HL-60 (cell line): ENCODE results near the gene HOXB8.

Experiments used
- DNase-seq, 2 experiments: peaks; one replicate each; pipeline ENCODE4 v3.0.0-alpha.2; 2010 to 2020; ENCODE audit warnings: low read depth in 1 of 2, low spot score in 1 of 2
- H3K27ac ChIP-seq: fragments of 250-450 bp; sonication (Bioruptor Pico); replicated peaks from 2 replicates; pipeline ENCODE4 v1.5.1; 2020; ENCODE audit warnings: mild to moderate bottlenecking, moderate library complexity
- H3K27me3 ChIP-seq: fragments of 250-450 bp; sonication (Bioruptor Pico); 2 replicates; pipeline ENCODE4 v1.5.1; 2021; ENCODE audit warnings: mild to moderate bottlenecking, moderate library complexity; ENCODE audit not compliant: insufficient read depth, poor library complexity, severe bottlenecking
- H3K4me3 ChIP-seq: replicated peaks from 2 replicates; pipeline ENCODE4 v1.5.1; 2011; ENCODE audit warnings: mild to moderate bottlenecking, control low read depth, low read length; ENCODE audit not compliant: insufficient read depth
- CTCF ChIP-seq: IDR thresholded peaks from one replicate; pipeline ENCODE4 v1.5.1; 2011; ENCODE audit warnings: low read length, control low read depth, inconsistent platforms; ENCODE audit not compliant: insufficient read depth
- GABPA ChIP-seq: IDR thresholded peaks from 2 replicates; pipeline ENCODE4 v1.6.1; 2012; ENCODE audit warnings: low read depth
- POLR2AphosphoS5 ChIP-seq: IDR thresholded peaks from 2 replicates; pipeline ENCODE4 v1.6.1; 2012; ENCODE audit warnings: low read depth
- SPI1 ChIP-seq: IDR thresholded peaks from 2 replicates; pipeline ENCODE4 v1.6.1; 2012; ENCODE audit warnings: low read depth, mild to moderate bottlenecking, borderline replicate concordance
- microRNA-seq: library from miRNA; unstranded; fragments of <30 nt; microRNA quantifications from one replicate; pipeline ENCODE4, GENCODE V29; 2018
- TF ChIP-seq, protein P1 (sequence below): IDR thresholded peaks from 2 replicates; pipeline ENCODE4 v1.6.1; 2012; ENCODE audit warnings: low read depth; ENCODE audit not compliant: insufficient replicate concordance

HOXB8 gene

GRCh38 chr17:48562934-48563333 is 52.2 kb downstream of the HOXB8 start:
- Histone ChIP-seq H3K27ac (no peak overlapping the region), H3K27me3 (peaks cover 34% of the 10 kb centered on the region), H3K4me3 (no peak overlapping the region)
- no peak for DNase-seq
- TF ChIP-seq, protein P1, sequence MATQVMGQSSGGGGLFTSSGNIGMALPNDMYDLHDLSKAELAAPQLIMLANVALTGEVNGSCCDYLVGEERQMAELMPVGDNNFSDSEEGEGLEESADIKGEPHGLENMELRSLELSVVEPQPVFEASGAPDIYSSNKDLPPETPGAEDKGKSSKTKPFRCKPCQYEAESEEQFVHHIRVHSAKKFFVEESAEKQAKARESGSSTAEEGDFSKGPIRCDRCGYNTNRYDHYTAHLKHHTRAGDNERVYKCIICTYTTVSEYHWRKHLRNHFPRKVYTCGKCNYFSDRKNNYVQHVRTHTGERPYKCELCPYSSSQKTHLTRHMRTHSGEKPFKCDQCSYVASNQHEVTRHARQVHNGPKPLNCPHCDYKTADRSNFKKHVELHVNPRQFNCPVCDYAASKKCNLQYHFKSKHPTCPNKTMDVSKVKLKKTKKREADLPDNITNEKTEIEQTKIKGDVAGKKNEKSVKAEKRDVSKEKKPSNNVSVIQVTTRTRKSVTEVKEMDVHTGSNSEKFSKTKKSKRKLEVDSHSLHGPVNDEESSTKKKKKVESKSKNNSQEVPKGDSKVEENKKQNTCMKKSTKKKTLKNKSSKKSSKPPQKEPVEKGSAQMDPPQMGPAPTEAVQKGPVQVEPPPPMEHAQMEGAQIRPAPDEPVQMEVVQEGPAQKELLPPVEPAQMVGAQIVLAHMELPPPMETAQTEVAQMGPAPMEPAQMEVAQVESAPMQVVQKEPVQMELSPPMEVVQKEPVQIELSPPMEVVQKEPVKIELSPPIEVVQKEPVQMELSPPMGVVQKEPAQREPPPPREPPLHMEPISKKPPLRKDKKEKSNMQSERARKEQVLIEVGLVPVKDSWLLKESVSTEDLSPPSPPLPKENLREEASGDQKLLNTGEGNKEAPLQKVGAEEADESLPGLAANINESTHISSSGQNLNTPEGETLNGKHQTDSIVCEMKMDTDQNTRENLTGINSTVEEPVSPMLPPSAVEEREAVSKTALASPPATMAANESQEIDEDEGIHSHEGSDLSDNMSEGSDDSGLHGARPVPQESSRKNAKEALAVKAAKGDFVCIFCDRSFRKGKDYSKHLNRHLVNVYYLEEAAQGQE = no peak
- no peak for TF ChIP-seq GABPA
- no peak for TF ChIP-seq POLR2AphosphoS5
- no peak for TF ChIP-seq CTCF
- no peak for TF ChIP-seq SPI1

Small RNAs within 50 kb of the gene (microRNA-seq; reads per million reads assigned to microRNA genes)
- gene MIR196A1 = 7.2 reads per million, percentile 24 among the genes with 10 or more reads in this experiment
